ENCODE results near the gene LHPP. TPM values are rescaled to one million over a fixed set of nuclear protein-coding genes. Genes with fewer than 3 reads are reported as not detected.

LHPP gene
- total RNA-seq, 2 experiments from 2014 or later = 11.1 to 15.1 TPM

DNA sequence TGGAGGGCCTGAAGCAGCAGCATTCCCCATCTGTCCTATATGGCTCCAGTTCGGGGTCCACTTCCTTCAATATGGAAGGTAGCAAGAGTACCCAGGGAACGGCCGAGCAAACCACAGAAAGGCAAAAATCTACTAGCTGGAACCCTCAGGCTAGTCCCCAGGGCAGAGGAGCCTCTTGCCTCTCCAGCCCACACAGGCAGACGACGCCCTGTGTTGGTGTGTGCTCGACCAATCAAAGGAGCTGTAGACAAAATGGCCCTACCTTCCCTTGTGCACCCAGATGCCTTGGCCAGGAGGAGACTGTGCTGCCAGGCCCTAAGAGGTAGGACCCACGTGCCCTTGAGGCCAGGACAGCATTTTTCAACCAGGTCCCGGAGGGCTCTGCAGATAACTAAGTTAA, 191.1 kb downstream of the LHPP start:
- H3K27me3 Mint-ChIP-seq = no peaks in the 10 kb centered on the region
- TF ChIP-seq, protein P1, sequence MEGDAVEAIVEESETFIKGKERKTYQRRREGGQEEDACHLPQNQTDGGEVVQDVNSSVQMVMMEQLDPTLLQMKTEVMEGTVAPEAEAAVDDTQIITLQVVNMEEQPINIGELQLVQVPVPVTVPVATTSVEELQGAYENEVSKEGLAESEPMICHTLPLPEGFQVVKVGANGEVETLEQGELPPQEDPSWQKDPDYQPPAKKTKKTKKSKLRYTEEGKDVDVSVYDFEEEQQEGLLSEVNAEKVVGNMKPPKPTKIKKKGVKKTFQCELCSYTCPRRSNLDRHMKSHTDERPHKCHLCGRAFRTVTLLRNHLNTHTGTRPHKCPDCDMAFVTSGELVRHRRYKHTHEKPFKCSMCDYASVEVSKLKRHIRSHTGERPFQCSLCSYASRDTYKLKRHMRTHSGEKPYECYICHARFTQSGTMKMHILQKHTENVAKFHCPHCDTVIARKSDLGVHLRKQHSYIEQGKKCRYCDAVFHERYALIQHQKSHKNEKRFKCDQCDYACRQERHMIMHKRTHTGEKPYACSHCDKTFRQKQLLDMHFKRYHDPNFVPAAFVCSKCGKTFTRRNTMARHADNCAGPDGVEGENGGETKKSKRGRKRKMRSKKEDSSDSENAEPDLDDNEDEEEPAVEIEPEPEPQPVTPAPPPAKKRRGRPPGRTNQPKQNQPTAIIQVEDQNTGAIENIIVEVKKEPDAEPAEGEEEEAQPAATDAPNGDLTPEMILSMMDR (IDR thresholded peaks at IDR 0.05) = no peak
- peaks cover 6% of the 10 kb centered on the region for H3K36me3 Mint-ChIP-seq (ENCODE audit: low read depth)
- H3K9me3 Mint-ChIP-seq = no peaks in the 10 kb centered on the region
- POLR2A ChIA-PET = interaction anchor here (0.7 to 5.5 kb wide), 3 partner anchors 36 to 96 kb away, joined by 3 to 29 read pairs (median 3); no protein-coding TSS in a partner anchor
- ATAC-seq = no peak
- H3K4me1 Mint-ChIP-seq (ENCODE audit: low read depth) = peaks cover 79% of the 10 kb centered on the region
- no peak overlapping the region for H3K27ac Mint-ChIP-seq
- intact Hi-C loops (cut with micrococcal nuclease) = loop anchor here (5.0 kb wide), 1 partner anchor 35 kb away; no protein-coding TSS in a partner anchor
- H3K4me3 Mint-ChIP-seq = no peak overlapping the region
- CTCF ChIA-PET = interaction anchor here (1.9 kb wide), 1 partner anchor 67 kb away, joined by 5 read pairs; no protein-coding TSS in a partner anchor
- DNase-seq = no peak

DNA sequence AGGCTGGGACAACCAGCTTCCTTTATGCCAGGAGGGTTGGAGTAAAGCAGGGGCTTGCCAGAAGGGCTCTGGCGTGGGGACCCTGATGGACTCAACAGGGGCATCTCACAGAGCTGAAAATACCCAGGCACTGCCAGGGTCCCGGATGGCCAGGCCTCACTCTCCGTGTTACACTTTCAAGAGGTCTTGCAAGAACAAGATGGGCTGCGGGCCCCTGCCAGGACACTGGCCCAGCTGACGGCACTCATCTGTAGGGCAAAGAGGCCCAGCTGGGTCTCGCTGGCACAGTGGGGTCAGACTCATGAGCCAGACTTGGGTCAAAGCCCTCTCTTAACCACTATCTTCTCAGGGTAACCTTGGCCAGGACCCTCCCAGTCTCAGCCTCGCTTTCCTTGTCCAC, 191.7 kb downstream of the LHPP start:
- POLR2A ChIA-PET = interaction anchor here (0.7 to 1.0 kb wide), 2 partner anchors 54 to 96 kb away, joined by 3 read pairs; no protein-coding TSS in a partner anchor
- intact Hi-C loops (cut with micrococcal nuclease) = loop anchor here (5.0 kb wide), 1 partner anchor 34 kb away; no protein-coding TSS in a partner anchor
- Mint-ChIP-seq H3K4me1 (ENCODE audit: low read depth) (peaks cover 79% of the 10 kb centered on the region), H3K9me3 (no peaks in the 10 kb centered on the region), H3K4me3 (no peak overlapping the region), H3K27me3 (no peaks in the 10 kb centered on the region), H3K27ac (no peak overlapping the region), H3K36me3 (ENCODE audit: low read depth) (peaks cover 4% of the 10 kb centered on the region)
- DNase-seq = no peak
- TF ChIP-seq, protein P1 (IDR thresholded peaks at IDR 0.05) = no peak
- ATAC-seq = no peak
- CTCF ChIA-PET = interaction anchor here (1.9 kb wide), 1 partner anchor 67 kb away, joined by 5 read pairs; no protein-coding TSS in a partner anchor

DNA sequence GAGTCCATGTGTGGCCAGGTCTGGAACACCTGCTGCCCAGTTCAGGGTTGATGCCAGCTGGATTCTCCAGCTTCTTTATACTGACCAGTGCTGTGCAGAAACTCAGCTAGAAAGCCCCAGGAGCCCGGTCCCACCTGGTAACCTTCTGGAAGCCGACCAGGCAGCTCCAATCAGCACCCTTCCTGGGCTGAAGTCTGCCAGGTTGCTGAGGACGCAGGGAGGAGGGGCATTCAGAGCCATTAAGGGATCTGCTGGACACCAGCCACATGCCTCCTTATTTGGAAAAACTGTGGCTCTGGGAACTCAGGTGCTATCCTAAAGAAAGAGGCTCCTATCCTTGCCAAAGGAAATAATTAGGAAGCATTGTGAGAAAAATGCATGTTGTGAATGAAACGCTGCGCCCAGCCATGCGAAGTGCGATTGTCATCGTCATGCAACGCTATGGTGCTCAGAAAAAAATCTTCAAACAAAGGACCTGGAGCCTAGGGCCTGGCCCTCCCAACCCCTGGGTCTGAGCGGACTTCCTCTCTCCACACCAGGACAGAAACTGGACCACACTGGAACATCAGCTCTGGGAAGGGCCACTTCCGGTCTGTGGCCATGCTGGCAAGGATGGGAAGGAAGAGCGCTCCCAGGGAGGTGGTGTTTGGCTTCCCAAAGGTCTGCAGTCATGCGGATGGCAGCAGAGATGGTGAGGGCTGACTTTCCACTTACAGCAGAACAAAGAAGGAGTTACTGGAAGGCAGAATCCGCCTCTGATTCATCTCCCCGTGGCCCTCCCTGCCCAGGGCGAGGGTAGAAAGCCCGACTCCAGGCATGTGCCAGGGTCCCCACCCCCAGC, 192.4 kb downstream of the LHPP start:
- H3K27me3 Mint-ChIP-seq = no peaks in the 10 kb centered on the region
- H3K4me3 Mint-ChIP-seq = no peak overlapping the region
- CTCF ChIA-PET = interaction anchor here (1.6 to 1.9 kb wide), 2 partner anchors 66 to 88 kb away, joined by 5 to 8 read pairs; no protein-coding TSS in a partner anchor
- no peak overlapping the region for H3K27ac Mint-ChIP-seq
- POLR2A ChIA-PET = interaction anchor here (1.2 to 1.4 kb wide), 2 partner anchors 65 to 88 kb away, joined by 3 read pairs; no protein-coding TSS in a partner anchor
- TF ChIP-seq, protein P1 (IDR thresholded peaks at IDR 0.05) = no peak
- DNase-seq (no peak), ATAC-seq (no peak)
- H3K4me1 Mint-ChIP-seq (ENCODE audit: low read depth) = peaks cover 79% of the 10 kb centered on the region
- intact Hi-C loops (cut with micrococcal nuclease) = loop anchor here (5.0 kb wide), 1 partner anchor 33 kb away; no protein-coding TSS in a partner anchor
- peaks cover 4% of the 10 kb centered on the region for H3K36me3 Mint-ChIP-seq (ENCODE audit: low read depth)
- no peaks in the 10 kb centered on the region for H3K9me3 Mint-ChIP-seq

DNA sequence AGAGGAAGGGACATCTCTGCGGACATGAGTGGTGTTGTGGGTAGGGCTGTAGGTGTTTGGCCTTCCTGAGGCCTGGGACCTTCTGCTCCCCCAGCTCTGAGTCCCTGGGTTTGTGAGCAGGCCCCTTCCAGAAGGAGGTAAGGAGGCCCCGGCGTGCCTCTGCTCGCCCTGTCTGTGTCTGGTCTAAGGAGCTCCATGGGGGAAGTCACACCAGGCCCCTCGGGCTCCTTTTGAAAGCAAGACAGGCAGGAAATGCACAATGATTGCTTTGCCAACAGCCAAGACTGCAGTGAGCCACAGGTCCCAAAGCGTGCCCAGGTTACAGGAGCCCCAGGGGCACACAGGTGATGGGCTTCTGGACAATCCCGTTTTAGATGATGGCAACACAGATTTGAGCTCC, 193.1 kb downstream of the LHPP start:
- POLR2A ChIA-PET = interaction anchor here (1.2 to 1.4 kb wide), 2 partner anchors 64 to 87 kb away, joined by 3 read pairs; no protein-coding TSS in a partner anchor

More for the DNA sequence above, 193.1 kb downstream of the LHPP start:
- CTCF ChIA-PET = interaction anchor here (1.6 kb wide), 1 partner anchor 87 kb away, joined by 8 read pairs; no protein-coding TSS in a partner anchor
- TF ChIP-seq, protein P1 (IDR thresholded peaks at IDR 0.05) = no peak
- intact Hi-C loops (cut with micrococcal nuclease) = loop anchor here (5.0 kb wide), 1 partner anchor 33 kb away; no protein-coding TSS in a partner anchor
- H3K4me1 Mint-ChIP-seq (ENCODE audit: low read depth) = peaks cover 79% of the 10 kb centered on the region
- no peaks in the 10 kb centered on the region for H3K27me3 Mint-ChIP-seq
- H3K27ac Mint-ChIP-seq = no peak overlapping the region
- H3K9me3 Mint-ChIP-seq = no peaks in the 10 kb centered on the region
- ATAC-seq = no peak
- H3K4me3 Mint-ChIP-seq = no peak overlapping the region
- DNase-seq = no peak
- peaks cover 2% of the 10 kb centered on the region for H3K36me3 Mint-ChIP-seq (ENCODE audit: low read depth)

Data from activated CD8-positive, alpha-beta T cell treated with anti-CD3 and anti-CD28 coated beads for 36 hours (primary cell).